ENCODE results near the gene MTFR1L.

MTFR1L gene

GRCh38 chr1:25843483-25843882 is 23.7 kb downstream of the MTFR1L start:
- TF ChIP-seq GATA3 (IDR thresholded peaks at IDR 0.05; ENCODE audit: low read depth, low read length) (no peak), GATA2 (IDR thresholded peaks at IDR 0.05; ENCODE audit: low read depth, low read length) (no peak)

GRCh38 chr1:25844536-25845337 is 25.0 kb downstream of the MTFR1L start:
- no peak for TF ChIP-seq GATA2 (IDR thresholded peaks at IDR 0.05; ENCODE audit: low read depth, low read length)
- TF ChIP-seq GATA3 (IDR thresholded peaks at IDR 0.05; ENCODE audit: low read depth, low read length) = no peak

- TF ChIP-seq GATA2 (IDR thresholded peaks at IDR 0.05; ENCODE audit: low read depth, low read length) (no peak), GATA3 (IDR thresholded peaks at IDR 0.05; ENCODE audit: low read depth, low read length) (no peak)
Measured at GRCh38 chr1:25845664-25846063, 25.9 kb downstream of the MTFR1L start.

GRCh38 chr1:25847929-25848328 is 28.2 kb downstream of the MTFR1L start:
- TF ChIP-seq GATA2 (IDR thresholded peaks at IDR 0.05; ENCODE audit: low read depth, low read length) (no peak), GATA3 (IDR thresholded peaks at IDR 0.05; ENCODE audit: low read depth, low read length) (no peak)

GRCh38 chr1:25848531-25848930 is 28.8 kb downstream of the MTFR1L start:
- no peak for TF ChIP-seq GATA3 (IDR thresholded peaks at IDR 0.05; ENCODE audit: low read depth, low read length)
- TF ChIP-seq GATA2 (IDR thresholded peaks at IDR 0.05; ENCODE audit: low read depth, low read length) = no peak

GRCh38 chr1:25854554-25854953 is 34.8 kb downstream of the MTFR1L start:
- no peak for TF ChIP-seq GATA2 (IDR thresholded peaks at IDR 0.05; ENCODE audit: low read depth, low read length)
- TF ChIP-seq GATA3 (IDR thresholded peaks at IDR 0.05; ENCODE audit: low read depth, low read length) = no peak

- TF ChIP-seq GATA3 (IDR thresholded peaks at IDR 0.05; ENCODE audit: low read depth, low read length) (no peak), GATA2 (IDR thresholded peaks at IDR 0.05; ENCODE audit: low read depth, low read length) (no peak)
Measured at GRCh38 chr1:25856856-25857255, 37.1 kb downstream of the MTFR1L start.

- TF ChIP-seq GATA3 (IDR thresholded peaks at IDR 0.05; ENCODE audit: low read depth, low read length) (no peak), GATA2 (IDR thresholded peaks at IDR 0.05; ENCODE audit: low read depth, low read length) (no peak)
Measured at GRCh38 chr1:25858494-25858893, 38.7 kb downstream of the MTFR1L start.

GRCh38 chr1:25858906-25859789 is 39.4 kb downstream of the MTFR1L start, which contains the start of gene AUNIP:
AUNIP (minus strand) TSS chr1:25859457; CDS start chr1:25859357, 100 bp downstream.
- TF ChIP-seq GATA3 (IDR thresholded peaks at IDR 0.05; ENCODE audit: low read depth, low read length) = no peak
- no peak for TF ChIP-seq GATA2 (IDR thresholded peaks at IDR 0.05; ENCODE audit: low read depth, low read length)

- no peak for TF ChIP-seq GATA3 (IDR thresholded peaks at IDR 0.05; ENCODE audit: low read depth, low read length)
- no peak for TF ChIP-seq GATA2 (IDR thresholded peaks at IDR 0.05; ENCODE audit: low read depth, low read length)
Measured at GRCh38 chr1:25861316-25862286, 41.8 kb downstream of the MTFR1L start.

- no peak for TF ChIP-seq GATA3 (IDR thresholded peaks at IDR 0.05; ENCODE audit: low read depth, low read length)
- TF ChIP-seq GATA2 (IDR thresholded peaks at IDR 0.05; ENCODE audit: low read depth, low read length) = no peak
Measured at GRCh38 chr1:25862785-25863485, 43.2 kb downstream of the MTFR1L start.

- TF ChIP-seq GATA2 (IDR thresholded peaks at IDR 0.05; ENCODE audit: low read depth, low read length) (no peak), GATA3 (IDR thresholded peaks at IDR 0.05; ENCODE audit: low read depth, low read length) (no peak)
Measured at GRCh38 chr1:25863486-25864262, 43.9 kb downstream of the MTFR1L start.

Data from SH-SY5Y (cell line).